Fibroblast of the aortic adventitia (primary cell): ENCODE results near the gene SRGAP3. TPM values are rescaled to one million over a fixed set of nuclear protein-coding genes. Genes with fewer than 3 reads are reported as not detected.

Experiments used
- DNase-seq: peaks from one replicate; pipeline ENCODE4 v3.0.0-alpha.2; 2010; ENCODE audit warnings: low read depth
- H3K4me3 ChIP-seq: 2 replicates; pipeline ENCODE4 v1.5.1; 2011; ENCODE audit warnings: low read depth, mild to moderate bottlenecking, control low read depth, low read length, moderate library complexity
- total RNA-seq: library from RNA; depleted of rRNA; stranded (reverse); fragments of >200 nt; gene quantifications from 2 replicates; pipeline ENCODE4 v1.2.3, GENCODE V29; 2012; ENCODE audit warnings: low replicate concordance
- TF ChIP-seq, protein P1 (sequence below): IDR thresholded peaks from 2 replicates; pipeline ENCODE4 v1.5.1; 2011; ENCODE audit warnings: mild to moderate bottlenecking, low read length, control low read depth, inconsistent platforms; ENCODE audit not compliant: insufficient read depth

The SRGAP3 gene
- total RNA-seq, 1 donor: 4.6 TPM

GRCh38 chr3:9276761-9277370 lies 27.4 kb upstream of the SRGAP3 start:
- no peak overlapping the region for H3K4me3 ChIP-seq
- peak; percentile 40 for DNase-seq
- TF ChIP-seq, protein P1, sequence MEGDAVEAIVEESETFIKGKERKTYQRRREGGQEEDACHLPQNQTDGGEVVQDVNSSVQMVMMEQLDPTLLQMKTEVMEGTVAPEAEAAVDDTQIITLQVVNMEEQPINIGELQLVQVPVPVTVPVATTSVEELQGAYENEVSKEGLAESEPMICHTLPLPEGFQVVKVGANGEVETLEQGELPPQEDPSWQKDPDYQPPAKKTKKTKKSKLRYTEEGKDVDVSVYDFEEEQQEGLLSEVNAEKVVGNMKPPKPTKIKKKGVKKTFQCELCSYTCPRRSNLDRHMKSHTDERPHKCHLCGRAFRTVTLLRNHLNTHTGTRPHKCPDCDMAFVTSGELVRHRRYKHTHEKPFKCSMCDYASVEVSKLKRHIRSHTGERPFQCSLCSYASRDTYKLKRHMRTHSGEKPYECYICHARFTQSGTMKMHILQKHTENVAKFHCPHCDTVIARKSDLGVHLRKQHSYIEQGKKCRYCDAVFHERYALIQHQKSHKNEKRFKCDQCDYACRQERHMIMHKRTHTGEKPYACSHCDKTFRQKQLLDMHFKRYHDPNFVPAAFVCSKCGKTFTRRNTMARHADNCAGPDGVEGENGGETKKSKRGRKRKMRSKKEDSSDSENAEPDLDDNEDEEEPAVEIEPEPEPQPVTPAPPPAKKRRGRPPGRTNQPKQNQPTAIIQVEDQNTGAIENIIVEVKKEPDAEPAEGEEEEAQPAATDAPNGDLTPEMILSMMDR: no peak

DNA sequence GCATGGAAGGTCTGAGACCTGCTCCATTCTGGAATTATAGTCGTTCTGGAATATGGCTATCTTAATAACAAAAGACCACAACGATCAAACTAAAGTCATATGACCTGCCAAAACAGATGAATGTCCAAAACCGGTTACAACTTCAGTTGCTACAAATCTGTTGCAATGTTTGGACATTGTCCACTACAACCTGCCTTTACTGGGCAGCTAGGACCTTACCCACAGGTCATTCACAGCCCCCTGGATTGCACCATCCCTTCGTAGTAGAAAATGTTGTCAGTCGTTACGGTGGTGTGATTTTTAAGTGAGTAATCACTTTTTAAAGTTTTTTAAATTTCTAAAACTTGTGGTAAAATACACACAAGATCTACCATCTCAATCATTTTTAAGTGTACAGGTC lies 22.5 kb upstream of the SRGAP3 start:
- DNase-seq: no peak
- H3K4me3 ChIP-seq: no peak overlapping the region
- TF ChIP-seq, protein P1: no peak

- no peak overlapping the region for H3K4me3 ChIP-seq
- no peak for DNase-seq
- TF ChIP-seq, protein P1: no peak
These were observed 21.3 kb upstream of the SRGAP3 start for GRCh38 chr3:9270704-9271103.

DNA sequence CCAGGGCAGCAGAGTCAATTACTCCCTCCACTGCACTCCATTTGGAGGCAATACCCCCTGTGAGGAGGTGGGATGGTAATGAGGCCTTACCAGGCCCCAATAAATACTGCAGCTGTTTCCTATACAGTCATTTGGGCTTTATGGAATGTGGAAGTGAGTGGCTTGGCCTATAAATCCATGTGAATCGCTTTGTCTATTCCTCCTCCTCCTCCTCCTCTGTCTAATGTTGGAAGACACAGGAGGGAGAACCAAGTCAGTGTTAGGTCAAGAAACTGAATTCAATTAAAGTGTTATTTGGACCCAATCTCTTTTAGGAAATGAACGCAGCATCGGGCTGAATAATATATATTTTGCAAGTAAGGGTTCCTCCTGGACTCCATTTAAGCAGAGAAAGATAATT lies 17.3 kb upstream of the SRGAP3 start:
- TF ChIP-seq, protein P1: no peak
- DNase-seq: no peak
- no peak overlapping the region for H3K4me3 ChIP-seq

DNA sequence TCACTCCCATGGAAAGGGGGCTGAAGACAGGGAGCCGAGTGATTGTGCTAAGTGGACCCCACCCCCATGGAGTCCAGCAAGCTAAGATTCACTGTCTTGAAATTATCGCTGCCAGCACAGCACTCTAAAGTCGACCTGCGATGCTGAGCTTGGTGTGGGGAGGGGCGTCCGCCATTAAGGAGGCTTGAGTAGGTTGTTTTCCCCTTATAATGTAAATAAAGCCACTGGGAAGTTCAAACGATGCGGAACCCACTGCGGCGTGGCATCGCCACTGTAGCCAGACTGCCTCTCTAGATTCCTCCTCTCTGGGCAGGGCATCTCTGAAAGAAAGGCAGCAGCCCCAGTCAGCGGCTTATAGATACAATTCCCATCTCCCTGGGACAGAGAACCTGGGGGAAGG lies 10.9 kb upstream of the SRGAP3 start:
- no peak overlapping the region for H3K4me3 ChIP-seq
- no peak for DNase-seq
- TF ChIP-seq, protein P1: no peak

DNA sequence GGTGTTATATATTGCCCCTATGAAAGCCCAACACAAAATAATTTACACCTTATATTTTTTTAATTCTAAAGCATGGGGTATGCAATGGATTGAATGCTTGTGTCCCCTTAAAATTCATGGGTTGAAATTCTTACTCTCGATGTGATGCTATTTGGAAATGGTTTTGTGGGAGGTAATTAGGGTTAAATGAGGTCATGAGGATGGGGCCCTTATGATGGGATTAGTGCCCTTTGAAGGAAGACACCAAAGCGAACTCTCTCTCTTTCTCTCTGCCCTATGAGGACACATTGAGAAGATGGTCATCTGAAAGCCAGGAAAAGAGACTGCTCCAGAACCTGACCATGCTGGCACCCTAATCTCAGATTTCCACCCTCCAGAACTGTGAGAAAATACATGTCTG lies 7.6 kb upstream of the SRGAP3 start:
- no peak for DNase-seq
- TF ChIP-seq, protein P1: no peak
- no peak overlapping the region for H3K4me3 ChIP-seq

DNA sequence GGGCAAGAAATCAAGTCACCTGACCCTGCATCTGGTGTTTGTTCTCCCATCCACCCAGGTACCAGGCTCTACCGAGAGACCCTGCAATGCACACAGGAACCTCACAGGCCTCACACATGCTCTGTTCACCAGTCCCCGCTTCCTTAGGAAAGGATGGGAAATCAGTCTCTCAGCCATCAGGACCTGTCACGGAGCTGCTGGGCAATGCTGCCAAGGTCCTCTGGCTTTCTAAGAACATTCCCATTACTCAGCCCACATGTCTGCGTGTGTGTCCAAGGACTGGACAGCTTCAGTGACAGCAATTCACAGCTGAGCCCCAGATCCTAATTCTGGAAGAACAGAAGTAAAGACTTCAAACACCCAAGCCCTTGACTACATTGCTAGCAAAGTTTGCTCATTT lies 6.5 kb upstream of the SRGAP3 start:
- DNase-seq: no peak
- H3K4me3 ChIP-seq: no peak overlapping the region
- TF ChIP-seq, protein P1: no peak
